Inflammatory macrophage (primary cell): Measurements from ENCODE around the gene APLF.
A peak's percentile ranks its signal among the peaks of the same experiment; 100 is the strongest.
"Not testable (repeated sequence)": the region's sequence is repeated elsewhere in the genome, so short reads cannot be mapped to it uniquely, and the experiment has no call there.

ENCODE experiments used
- DNase-seq, 2 donors: peaks; one replicate each; pipeline ENCODE4 v3.0.0-alpha.2; 2020 to 2022

The APLF gene

DNA sequence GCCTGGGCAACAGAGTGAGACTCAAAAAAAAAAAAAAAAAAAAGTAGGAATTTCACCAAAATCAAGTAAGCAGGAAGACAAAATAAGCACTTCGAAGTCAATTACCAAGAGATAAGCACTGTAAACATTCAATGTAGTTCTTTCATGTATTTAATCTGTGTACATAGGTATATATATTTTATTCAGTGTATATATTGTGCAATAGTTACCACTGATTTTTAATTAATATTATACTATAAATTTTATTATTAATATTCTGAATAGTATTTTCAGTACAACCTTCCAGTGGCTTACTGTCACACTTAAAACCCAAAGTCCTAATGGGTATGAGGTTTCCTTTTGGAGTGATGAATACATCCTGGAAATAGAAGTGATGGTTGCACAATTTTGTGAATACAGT is 9.1 kb downstream of the APLF start:
- no peak for DNase-seq

DNA sequence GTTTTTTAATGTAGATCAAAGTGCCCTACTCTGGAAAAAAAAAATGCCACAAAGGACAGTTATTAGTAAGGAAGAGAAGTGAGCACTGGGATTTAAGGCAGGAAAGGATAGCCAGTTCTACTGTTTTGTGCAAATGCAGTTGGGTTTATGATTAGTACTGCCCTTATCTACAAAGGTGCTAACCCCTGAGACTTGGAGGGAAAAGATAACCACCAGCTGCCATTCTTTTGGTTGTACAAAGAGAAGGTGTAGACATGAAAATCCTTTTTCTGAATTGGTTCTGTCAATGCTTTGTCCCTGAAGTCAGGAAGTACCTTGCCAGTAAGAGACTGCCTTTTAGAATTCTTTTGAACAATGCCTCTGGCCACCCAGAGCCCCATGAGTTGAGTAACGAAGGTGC is 11.3 kb downstream of the APLF start:
- DNase-seq: no peak

DNA sequence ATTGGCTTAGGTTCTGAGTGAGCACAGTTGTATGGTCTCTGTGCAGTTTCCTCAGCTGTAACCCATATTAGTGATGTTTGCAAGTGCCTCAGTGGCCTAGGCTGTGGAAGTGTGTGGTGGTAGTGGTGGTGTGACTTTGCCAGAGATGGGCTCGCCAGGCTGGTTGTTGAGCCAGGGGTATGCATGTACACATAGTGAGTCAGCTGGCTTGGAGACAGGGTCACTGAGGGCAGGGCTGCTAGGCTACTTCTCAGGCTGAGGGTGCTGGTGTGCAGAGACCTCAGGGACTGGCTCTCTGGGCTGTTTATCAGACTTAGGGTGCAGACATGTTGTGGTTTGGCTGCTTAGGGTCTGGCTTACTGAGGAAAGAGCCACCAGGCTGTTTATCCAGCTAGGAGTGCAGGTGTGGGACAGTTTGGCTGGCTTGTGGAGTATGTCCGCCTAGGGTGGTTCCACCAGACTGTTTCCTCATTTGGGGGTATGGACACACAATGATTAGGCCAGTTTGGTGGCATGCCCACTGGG is 15.0 kb downstream of the APLF start:
- DNase-seq: no peak

DNA sequence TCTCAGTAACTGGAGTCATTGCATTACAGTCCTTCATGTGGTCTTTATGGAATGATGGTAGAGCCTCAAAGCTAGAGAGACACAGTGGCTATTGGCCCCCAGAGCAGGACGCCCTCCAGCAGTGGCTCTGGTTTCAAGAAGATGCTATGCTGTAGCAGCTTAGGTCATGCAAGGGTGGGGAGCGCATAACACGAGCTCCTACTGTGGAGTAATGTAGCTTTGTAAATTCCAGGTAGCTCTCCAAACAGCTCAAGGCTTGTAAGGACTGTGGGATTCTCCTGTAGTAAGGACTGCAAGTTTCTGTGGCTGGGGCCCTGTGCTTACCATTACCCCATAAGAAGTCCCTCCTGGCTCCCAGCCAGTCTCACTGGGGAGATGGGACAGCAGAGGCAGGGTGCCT is 15.6 kb downstream of the APLF start:
- no peak for DNase-seq

DNA sequence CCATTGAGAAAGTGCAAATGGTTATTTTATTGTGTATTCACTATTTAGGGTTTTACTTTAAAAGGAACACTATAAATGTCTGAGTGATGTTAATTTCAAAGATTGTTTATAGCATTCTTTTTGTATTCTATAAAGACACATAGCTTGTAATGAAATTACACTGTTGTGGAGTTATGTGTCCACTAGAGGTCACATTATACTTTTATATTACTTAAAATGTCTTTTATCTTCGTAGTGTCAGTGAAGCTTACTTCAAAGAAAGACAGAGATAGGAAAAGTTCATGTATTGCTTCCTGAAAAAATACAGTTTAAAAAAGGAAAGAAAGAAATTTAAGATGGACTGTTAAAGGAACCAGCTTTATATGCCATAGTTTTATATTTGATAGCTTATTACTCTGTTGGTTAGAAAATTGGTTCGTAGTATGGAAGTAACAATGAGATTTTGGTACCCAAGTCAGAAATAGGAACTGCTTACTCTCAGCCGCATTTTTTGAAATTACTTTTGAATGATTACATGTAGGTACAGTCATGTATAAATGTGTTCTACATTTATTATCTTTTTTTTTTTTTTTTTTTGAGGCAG is 20.5 kb downstream of the APLF start:
- peak in 1 of 2 donors; percentile 72 for DNase-seq

DNA sequence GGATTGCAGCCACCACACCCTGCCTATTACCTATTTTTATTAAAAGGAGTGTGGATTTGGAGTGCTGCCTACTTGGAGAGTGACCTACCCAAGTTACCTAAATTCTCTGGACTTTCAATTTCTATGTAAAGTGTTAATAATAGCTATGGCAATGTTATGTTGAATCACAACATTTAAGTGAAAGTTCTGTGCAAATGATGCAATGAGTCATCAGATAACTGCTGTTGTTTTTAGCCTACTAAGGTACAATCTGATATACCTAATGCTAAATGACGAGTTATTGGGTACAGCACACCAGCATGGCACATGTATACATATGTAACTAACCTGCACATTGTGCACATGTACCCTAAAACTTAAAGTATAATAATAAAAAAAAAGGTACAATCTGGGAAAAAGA is 21.2 kb downstream of the APLF start:
- DNase-seq: not testable (repeated sequence)

DNA sequence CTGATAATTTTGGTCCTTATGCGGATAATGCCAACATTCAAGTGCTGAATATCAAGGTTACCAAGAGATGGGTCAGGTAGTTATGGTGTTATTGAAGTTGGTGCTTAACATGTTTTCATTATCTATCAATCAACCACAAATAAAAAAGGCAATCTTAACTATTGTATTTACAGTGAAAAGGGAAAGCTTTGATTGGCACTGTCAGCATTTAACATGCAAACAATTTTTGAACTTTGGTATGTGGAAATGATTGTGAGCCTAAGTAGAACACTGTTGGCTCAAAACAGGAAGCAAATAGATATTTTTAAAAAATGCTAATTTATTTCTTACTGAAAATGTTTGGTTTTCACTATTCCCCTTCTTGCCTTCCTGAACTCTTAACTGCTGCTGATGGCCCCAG is 21.9 kb downstream of the APLF start:
- DNase-seq: no peak

DNA sequence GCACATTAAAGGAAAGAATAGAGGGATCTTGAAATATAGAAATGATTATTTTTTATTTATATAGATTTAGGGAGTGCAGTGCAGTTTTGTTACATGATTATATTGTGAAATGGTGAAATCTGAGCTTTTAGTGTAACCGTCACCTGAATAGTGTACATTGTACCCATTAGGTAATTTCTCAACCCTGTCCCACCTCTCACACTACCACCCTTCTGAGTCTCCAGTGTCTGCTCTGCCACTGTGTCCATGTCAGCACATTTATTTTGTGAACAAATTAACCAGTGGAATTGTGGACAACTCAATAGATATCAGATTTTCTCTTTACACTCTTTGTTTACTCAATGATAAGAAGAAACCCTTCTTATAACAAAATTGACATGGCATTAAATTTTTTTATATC is 24.2 kb downstream of the APLF start:
- DNase-seq: no peak

DNA sequence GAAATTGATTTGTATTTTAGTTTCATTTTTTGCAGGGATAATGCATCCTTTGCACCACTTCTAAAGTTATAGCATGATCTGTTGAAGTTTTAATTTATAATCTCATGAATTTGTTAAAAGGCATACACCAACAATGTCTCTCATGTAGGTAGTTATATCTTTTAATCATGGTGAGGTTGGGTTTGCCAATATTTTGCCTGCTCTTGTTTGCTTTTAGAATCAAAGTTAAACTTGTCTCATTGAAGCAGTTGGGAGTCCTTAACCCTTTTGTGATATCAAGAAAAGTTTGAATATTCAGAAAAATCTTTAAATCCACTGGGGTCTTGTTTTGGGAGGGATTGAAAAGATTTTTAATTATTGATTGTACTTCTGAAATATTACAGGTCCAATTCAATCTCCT is 31.7 kb downstream of the APLF start:
- DNase-seq: no peak

DNA sequence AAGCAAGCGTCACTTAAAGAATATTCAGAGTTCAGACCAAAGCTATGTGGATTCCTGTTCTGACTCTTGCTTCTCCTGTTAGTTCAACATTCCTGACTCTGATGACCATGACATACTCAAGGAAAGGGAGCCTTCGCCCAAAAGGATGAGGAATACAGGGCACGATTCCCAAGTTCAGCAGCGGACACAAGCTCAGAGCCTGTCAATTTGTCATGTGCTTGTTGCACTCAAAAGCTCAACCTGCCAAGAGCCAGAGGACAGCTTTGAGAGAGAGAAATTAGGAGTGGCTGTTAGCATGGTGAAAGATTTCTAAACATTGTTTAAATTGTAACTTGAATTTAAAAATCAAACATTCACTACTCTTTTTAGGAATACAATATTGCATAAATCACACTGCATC is 33.3 kb downstream of the APLF start:
- no peak for DNase-seq

DNA sequence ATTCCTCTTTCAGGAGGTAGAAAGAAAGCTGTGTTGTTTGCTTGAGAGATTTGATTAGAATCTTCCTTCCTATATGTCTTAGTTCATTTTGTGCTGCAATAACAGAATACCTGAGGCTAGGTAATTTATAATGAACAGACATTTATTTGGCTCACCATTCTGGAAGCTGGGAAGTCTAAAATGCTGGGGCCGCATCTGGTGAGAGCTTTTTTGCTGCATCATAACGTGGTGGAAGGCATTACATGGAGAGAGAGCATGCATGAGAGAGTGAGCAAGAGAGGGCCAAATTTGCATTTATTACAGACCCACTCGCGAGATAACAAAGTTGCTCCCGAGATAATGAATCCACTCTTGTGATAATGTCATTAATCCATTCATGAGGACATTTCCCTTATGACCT is 34.4 kb downstream of the APLF start:
- no peak for DNase-seq

DNA sequence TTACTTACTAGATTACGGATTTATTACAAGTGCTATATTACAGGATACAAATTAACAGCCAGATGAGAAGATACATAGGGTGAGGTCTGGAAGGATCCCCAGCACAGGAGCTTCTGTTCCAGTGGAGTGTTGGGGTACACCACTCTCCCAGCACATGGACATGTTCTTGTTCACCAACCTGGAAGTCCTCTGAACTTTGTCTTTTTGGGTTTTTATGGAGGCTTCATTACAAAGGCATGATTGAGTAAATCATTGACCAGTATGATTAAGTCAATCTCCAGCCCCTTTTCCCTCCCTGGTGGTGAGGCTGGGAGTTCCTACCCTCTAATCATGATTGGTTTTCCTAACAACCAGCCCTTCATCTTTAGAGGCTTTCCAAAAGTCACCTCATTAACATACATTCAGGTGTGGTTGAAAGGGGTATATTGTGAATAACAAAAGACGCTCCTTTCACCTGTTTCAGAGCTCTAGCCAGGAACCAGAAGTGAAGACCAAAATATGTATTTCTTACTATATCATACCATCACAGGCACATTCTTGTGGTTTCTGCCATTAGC is 38.3 kb downstream of the APLF start:
- DNase-seq: no peak

DNA sequence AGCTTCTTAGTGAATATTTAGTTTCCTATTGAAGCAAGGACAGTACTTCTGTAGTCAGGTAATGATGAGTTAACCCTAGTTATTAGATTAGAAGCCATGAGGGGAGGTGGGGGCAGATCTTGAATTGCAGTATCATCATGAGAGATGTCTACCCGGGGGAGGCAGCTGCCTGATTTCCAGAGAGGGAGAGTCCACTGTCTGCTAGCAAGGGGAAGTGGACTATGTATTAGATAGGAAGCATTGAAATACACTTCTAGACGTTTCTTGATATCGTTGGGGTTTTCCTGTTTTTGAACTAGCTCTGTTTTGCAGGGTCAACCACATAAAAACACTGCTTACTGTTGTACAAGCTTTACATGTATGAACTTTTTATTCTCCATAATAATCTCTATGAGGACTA is 38.8 kb downstream of the APLF start:
- DNase-seq: peak in 1 of 2 donors; percentile 11

DNA sequence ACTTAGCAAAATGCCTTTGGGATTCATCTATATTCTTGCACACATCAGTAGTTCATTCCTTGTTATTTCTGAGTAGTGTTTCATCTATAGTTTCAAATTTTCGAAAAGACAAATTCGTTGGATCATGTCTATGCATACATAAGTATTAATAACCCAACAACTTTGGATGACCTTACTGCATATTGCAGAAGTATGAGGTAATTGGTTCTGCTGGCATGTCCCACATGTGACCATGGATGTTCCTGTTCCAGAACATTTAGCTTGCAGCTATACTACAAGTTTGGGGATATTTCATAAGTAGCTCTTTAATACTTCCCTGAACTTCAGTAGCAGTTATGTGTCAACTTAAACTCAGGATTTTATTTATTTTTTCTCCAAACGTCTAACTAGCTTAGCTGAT is 44.9 kb downstream of the APLF start:
- DNase-seq: peak; percentile 89 to 91

DNA sequence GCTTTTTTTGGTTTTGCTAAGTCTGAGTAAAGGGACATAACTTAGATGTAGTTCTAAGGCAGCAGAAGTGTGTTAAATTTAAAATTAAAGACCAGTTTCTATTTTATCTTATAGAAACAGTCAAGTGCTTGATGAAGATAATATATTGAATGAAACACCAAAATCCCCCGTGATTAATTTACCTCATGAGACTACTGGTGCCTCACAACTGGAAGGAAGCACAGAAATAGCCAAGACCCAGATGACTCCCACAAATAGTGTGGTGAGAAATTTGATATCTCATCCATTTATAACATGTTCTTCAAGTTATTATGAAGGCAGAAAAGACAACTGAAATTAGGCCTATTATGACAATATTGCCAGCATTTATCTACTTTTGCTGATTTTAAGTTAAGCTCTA is 45.6 kb downstream of the APLF start:
- peak in 1 of 2 donors; percentile 10 for DNase-seq

DNA sequence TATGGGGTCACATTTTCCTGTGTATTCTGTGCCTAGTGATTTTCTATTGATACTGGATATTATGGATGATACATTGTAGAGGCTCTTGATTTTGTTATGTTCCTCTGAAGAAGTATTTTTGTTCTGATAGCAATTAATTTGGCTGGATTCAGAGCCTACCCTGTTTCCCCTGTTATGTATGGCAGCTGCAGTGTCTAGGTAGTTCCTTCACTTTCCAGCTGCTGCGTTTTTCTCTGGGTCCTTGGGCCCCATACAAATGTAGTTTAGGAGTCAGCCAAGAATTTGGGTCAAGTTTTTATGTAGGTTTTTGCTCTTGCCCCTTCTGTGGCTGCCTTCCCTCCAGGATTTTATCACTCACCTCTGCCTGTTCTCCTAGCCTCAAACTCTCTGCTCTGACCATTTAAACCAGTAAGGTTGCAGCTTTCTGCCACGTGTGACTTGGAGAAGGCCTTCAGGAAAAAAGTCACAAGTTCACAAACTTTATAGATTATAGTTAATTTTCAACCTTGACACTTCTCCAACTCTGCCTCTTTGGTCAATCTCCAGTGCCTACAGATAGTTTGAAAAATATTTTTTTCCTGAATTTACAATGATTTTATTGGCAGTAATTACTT is 47.0 kb downstream of the APLF start:
- DNase-seq: no peak

DNA sequence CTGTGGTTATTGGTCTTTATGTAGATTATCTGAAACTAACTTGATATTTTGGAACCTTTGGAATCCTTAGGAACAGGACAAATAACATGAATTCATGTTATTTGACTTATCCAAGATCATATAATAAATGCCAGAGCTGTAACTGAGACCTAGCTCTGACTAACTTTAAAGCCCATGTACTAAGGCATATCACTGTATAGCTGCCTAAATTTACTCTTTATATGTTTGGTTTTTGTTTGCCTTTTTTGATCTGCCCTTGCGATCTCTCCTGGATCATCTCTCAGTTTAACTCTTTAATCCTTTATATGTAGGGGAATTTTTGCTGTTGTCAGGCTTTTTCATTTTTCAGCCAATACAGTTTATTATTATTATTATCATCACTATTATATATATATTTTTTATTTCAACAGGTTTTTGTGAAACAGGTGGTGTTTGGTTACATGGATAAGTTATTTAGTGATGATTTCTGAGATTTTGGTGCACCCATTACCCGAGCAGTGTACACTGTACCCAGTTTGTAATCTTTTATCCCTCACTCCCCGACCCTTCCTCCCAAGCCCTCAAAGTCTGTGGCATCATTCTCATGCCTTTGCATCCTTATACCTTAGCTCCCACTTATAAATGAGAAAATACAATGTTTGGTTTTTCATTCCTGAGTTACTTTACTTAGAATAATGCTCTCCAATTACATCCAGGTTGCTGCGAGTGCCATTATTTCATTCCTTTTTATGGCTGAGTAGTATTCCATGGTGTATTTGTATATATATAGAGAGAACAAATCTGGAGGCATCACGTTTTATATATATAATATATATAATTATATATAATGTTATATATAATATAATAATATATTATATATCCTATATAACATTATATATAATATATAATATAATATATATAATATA is 48.9 kb downstream of the APLF start:
- DNase-seq: no peak

DNA sequence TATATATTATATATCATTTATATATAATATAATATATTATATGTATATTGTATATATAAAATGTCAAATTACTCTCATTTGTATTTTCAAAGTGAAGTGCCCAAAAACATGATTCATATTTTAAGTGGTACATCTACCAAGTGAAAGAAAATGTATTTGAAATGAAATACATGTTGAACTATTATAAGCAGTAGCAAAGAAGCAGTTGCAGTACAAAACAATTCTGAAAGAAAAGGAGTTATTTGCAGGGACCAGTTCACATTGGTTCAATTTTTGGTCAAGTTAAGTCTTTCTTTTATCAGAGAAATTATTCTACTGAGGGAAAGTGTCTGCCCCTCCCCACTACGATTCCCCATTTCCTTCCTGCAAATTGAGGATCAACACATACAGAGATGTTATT is 51.9 kb downstream of the APLF start:
- DNase-seq: no peak

DNA sequence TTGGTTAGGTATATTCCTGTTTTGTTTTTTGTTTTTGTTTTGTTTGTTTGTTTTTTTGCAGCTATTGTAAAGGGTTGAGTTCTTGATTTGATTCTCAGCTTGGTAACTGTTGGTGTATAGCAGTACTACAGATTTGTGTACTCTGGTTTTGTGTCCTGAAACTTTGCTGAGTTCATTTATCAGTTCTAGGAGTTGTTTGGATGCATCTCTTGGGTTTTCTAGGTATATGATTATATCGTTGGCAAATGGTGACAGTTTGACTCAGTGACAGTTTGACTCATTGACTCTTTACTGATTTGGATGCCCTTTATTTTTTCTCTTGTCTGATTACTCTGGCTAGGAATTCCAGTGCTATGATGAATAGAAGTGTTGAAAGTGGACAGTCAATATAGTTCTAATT is 53.7 kb downstream of the APLF start:
- no peak for DNase-seq

DNA sequence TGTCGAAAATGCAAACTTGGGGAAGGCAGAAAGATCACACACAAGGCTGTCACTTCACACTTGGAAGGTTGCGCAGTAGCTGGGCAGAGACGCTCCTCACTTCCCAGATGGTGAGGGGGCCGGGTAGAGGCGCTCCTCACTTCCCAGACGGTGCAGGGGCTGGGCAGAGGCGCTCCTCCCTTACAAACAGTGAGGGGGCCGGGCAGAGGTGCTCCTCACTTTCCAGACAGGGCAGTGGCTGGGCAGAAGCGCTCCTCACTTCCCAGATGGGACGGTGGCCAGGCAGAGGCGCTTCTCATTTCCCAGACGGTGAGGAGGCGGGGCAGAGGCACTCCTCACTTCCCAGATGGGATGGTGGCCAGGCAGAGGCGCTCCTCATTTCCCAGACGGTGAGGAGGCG is 59.6 kb downstream of the APLF start:
- not testable (repeated sequence) for DNase-seq

DNA sequence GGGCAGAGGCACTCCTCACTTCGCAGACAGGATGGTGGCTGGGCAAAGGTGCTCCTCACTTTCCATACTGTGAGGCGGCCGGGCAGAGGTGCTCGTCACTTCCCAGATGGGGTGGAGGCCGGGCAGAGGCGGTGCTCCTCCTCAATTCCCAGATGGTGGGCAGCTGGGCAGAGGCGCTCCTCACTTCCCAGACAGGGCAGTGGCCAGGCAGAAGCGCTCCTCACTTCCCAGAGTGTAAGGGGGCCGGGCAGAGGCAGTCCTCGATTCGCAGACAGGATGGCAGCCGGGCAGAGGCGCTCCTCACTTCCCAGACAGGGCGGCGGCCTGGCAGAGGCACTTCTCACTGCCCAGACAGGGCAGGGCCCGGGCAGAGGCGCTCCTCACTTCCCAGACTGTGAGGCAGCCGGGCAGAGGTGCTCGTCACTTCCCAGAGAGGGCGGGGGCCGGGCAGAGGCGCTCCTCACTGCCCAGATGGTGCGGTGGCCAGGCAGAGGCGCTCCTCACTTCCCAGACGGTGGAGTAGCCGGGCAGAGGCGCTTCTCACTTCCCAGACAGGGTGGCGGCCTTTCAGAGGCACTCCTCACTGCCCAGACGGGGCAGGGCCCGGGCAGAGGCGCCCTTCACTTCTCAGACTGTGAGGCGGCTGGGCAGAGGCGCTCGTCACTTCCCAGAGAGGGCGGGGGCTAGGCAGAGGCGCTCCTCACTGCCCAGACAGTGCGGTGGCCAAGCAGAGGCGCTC is 60.1 kb downstream of the APLF start:
- not testable (repeated sequence) for DNase-seq

DNA sequence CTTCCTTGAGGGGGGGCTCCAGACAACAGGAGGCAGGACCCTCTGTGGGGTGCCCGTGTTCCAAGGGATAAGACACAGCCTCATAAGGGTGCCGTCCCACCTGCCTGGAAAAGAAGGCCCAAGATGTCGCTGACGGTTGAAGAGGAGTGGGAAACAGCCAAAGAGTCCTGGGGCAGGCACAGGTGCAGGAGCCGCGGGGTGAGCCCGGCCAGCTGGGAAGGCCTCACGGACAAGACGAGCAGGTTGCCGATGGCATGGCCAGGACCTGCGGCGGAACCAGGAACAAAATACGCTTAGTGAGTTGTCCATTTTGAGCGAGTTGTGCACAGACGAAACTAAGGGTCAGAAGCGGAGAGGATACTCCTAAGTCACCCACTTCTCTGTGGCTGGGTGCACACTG is 61.8 kb downstream of the APLF start:
- DNase-seq: not testable (repeated sequence)

DNA sequence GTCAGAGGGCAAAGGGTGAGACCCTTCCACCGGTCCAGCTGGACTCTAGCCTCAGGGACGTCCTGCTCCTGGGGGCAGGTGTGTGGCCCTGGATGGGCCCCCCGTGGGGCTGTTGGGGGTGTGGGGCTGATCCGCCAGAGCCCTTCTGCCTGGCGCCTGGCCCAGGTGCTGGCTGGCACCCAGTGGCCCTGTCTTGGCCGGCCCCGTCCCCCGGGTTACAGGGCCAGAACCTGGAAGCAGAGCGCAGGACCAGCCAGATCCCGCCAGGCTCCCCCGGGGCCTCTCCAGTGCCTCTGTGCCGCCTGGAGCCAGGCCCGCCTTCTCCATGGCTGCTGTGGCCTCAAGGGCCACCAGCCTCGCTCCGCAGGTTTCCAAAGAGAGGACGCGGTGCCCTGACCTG is 62.3 kb downstream of the APLF start:
- DNase-seq: not testable (repeated sequence)
